H1 (cell line): Measurements from ENCODE around the gene KLF7. TPM values are rescaled to one million over a fixed set of nuclear protein-coding genes. Genes with fewer than 3 reads are reported as not detected.

ENCODE experiments used
- CTCF ChIA-PET: fragments of 300-600 bp; sonication (Branson Sonifier 250); formaldehyde crosslinking; loops from one replicate; lab custom pipeline; 2021; ENCODE audit not compliant: partially characterized antibody; lab: Charles Lee
- POLR2A ChIA-PET: fragments of 300-600 bp; sonication (Branson Sonifier 250); formaldehyde crosslinking; loops from one replicate; lab custom pipeline; 2021; ENCODE audit warnings: inconsistent platforms; ENCODE audit not compliant: partially characterized antibody; lab: Charles Lee
- DNase-seq, 2 experiments: peaks; one replicate each; pipeline versions ENCODE4 v3.0.0 to v3.0.0-alpha.2; 2010 to 2022; ENCODE audit warnings: low spot score in 2 of 2, low read depth in 1 of 2, mixed read lengths in 1 of 2
- FAIRE-seq: peaks from 2 replicates; lab custom pipeline; 2011; peaks lifted over from hg19 to GRCh38; lab: Jason Lieb, UNC
- H2AFZ ChIP-seq: 2 replicates; pipeline ENCODE4 v1.8.1; 2012; ENCODE audit warnings: low read length, inconsistent platforms
- H2AK5ac ChIP-seq: 2 replicates; pipeline ENCODE4 v1.6.1; 2013; ENCODE audit warnings: low read depth, low read length
- H2BK120ac ChIP-seq: replicated peaks from 2 replicates; pipeline ENCODE3; 2013; ENCODE audit warnings: low read depth, low read length, inconsistent platforms
- H2BK12ac ChIP-seq: 2 replicates; pipeline ENCODE4 v1.6.1; 2013; ENCODE audit warnings: low read depth, low read length
- H2BK15ac ChIP-seq: 2 replicates; pipeline ENCODE4 v1.6.1; 2013; ENCODE audit warnings: low read length
- H2BK20ac ChIP-seq: 2 replicates; pipeline ENCODE4 v1.6.1; 2013; ENCODE audit warnings: low read length
- H2BK5ac ChIP-seq: 2 replicates; pipeline ENCODE4 v1.6.1; 2013; ENCODE audit warnings: low read depth, low read length
- H3K14ac ChIP-seq: 2 replicates; pipeline ENCODE4 v1.6.1; 2013; ENCODE audit warnings: inconsistent platforms; ENCODE audit not compliant: insufficient read length
- H3K18ac ChIP-seq: 2 replicates; pipeline ENCODE4 v1.6.1; 2013; ENCODE audit warnings: low read length; ENCODE audit errors: extremely low read depth
- H3K23ac ChIP-seq: 2 replicates; pipeline ENCODE4 v1.6.1; 2013; ENCODE audit warnings: inconsistent platforms; ENCODE audit not compliant: insufficient read length
- H3K23me2 ChIP-seq: 2 replicates; pipeline ENCODE4 v1.6.1; 2013; ENCODE audit warnings: low read depth, low read length
- H3K27ac ChIP-seq: 2 replicates; pipeline ENCODE4 v1.6.1; 2011; ENCODE audit warnings: low read depth, low read length, inconsistent platforms
- H3K27me3 ChIP-seq, 4 experiments: replicated peaks in 1 of 4; 1 replicate in 1 of 4; 2 replicates in 3 of 4; pipeline versions ENCODE4 v1.6.1 to v1.8.1; 2011 to 2013; ENCODE audit warnings: low read length in 3 of 4, mild to moderate bottlenecking in 3 of 4, inconsistent platforms in 2 of 4, mixed read lengths in 2 of 4, moderate library complexity in 1 of 4; ENCODE audit not compliant: control insufficient read depth in 3 of 4, insufficient read depth in 3 of 4; ENCODE audit errors: extremely low read depth in 1 of 4
- H3K36me3 ChIP-seq, 4 experiments: 2 replicates each; pipeline versions ENCODE4 v1.6.1 to v1.8.1; 2011 to 2013; ENCODE audit warnings: mild to moderate bottlenecking in 4 of 4, low read length in 3 of 4, moderate library complexity in 2 of 4, control low read depth in 1 of 4, inconsistent platforms in 1 of 4; ENCODE audit not compliant: insufficient read depth in 4 of 4, control insufficient read depth in 2 of 4
- H3K4ac ChIP-seq: replicated peaks from 2 replicates; pipeline ENCODE3; 2013; ENCODE audit warnings: low read length, low read depth, mixed read lengths, inconsistent platforms; ENCODE audit not compliant: insufficient read length
- H3K4me1 ChIP-seq, 4 experiments: replicated peaks in 1 of 4; 1 replicate in 1 of 4; 2 replicates in 3 of 4; pipeline versions ENCODE4 v1.6.1 to v1.8.1; 2011 to 2013; ENCODE audit warnings: low read length in 3 of 4, inconsistent platforms in 2 of 4, mixed read lengths in 1 of 4; ENCODE audit not compliant: insufficient read depth in 4 of 4, control insufficient read depth in 3 of 4
- H3K4me2 ChIP-seq, 2 experiments: 2 replicates each; pipeline versions ENCODE4 v1.6.1 to v1.8.1; 2011 to 2013; ENCODE audit warnings: low read depth in 2 of 2, low read length in 2 of 2, control low read depth in 1 of 2, inconsistent platforms in 1 of 2, mild to moderate bottlenecking in 1 of 2; ENCODE audit not compliant: insufficient read depth in 1 of 2
- H3K4me3 ChIP-seq, 4 experiments: fragments of 200-600, 300-600 bp in 1 of 4; sonication (generic), shearing (Covaris generic), sonication (Bioruptor Twin) in 1 of 4; 2 replicates each; pipeline versions ENCODE4 v1.5.1 to v1.8.1; 2011 to 2016; ENCODE audit warnings: low read length in 4 of 4, low read depth in 3 of 4, control low read depth in 2 of 4, inconsistent platforms in 2 of 4, mild to moderate bottlenecking in 2 of 4, mixed read lengths in 1 of 4, moderate library complexity in 1 of 4; ENCODE audit not compliant: insufficient read depth in 2 of 4; ENCODE audit errors: extremely low read depth in 1 of 4
- H3K56ac ChIP-seq: replicated peaks from 2 replicates; pipeline ENCODE3; 2013; ENCODE audit warnings: low read depth, mild to moderate bottlenecking, mixed read lengths, low read length, inconsistent platforms; ENCODE audit not compliant: insufficient read length
- H3K79me1 ChIP-seq: 2 replicates; pipeline ENCODE4 v1.6.1; 2013; ENCODE audit warnings: low read depth, low read length, control low read depth
- H3K79me2 ChIP-seq, 2 experiments: 2 replicates each; pipeline versions ENCODE4 v1.6.1 to v1.8.1; 2012 to 2013; ENCODE audit warnings: low read length in 2 of 2, mild to moderate bottlenecking in 2 of 2, inconsistent platforms in 1 of 2; ENCODE audit not compliant: insufficient read depth in 2 of 2, control insufficient read depth in 1 of 2
- H3K9ac ChIP-seq, 4 experiments: replicated peaks in 1 of 4; 1 replicate in 1 of 4; 2 replicates in 3 of 4; pipeline versions ENCODE4 v1.6.1 to v1.8.1; 2011 to 2013; ENCODE audit warnings: low read depth in 3 of 4, low read length in 3 of 4, control low read depth in 2 of 4, mild to moderate bottlenecking in 2 of 4, moderate library complexity in 2 of 4, inconsistent platforms in 1 of 4; ENCODE audit errors: extremely low read depth in 1 of 4
- H3K9me3 ChIP-seq, 2 experiments: 2 replicates each; pipeline versions ENCODE4 v1.6.1 to v1.8.1; 2012 to 2013; ENCODE audit warnings: mild to moderate bottlenecking in 2 of 2, moderate library complexity in 2 of 2, control low read depth in 1 of 2, inconsistent platforms in 1 of 2, low read depth in 1 of 2, low read length in 1 of 2, mixed read lengths in 1 of 2; ENCODE audit not compliant: insufficient read depth in 2 of 2
- H4K20me1 ChIP-seq, 2 experiments: replicated peaks in 1 of 2; 2 replicates each; pipeline versions ENCODE3 to v1.8.1; 2011 to 2013; ENCODE audit warnings: inconsistent platforms in 2 of 2, low read length in 2 of 2, mild to moderate bottlenecking in 1 of 2; ENCODE audit not compliant: insufficient read depth in 2 of 2, control insufficient read depth in 1 of 2
- H4K5ac ChIP-seq: 2 replicates; pipeline ENCODE4 v1.6.1; 2013; ENCODE audit warnings: low read length, low read depth, mixed read lengths, inconsistent platforms; ENCODE audit not compliant: insufficient read length
- H4K8ac ChIP-seq: 2 replicates; pipeline ENCODE4 v1.8.0; 2013; ENCODE audit warnings: mild to moderate bottlenecking, moderate library complexity, low read length, inconsistent platforms; ENCODE audit not compliant: insufficient read depth; ENCODE audit errors: extremely low read depth
- H4K91ac ChIP-seq: replicated peaks from 2 replicates; pipeline ENCODE3; 2013; ENCODE audit warnings: low read length, mixed read lengths, inconsistent platforms; ENCODE audit not compliant: insufficient read length
- ATF2 ChIP-seq: IDR thresholded peaks from 2 replicates; pipeline ENCODE4 v1.6.1; 2012; ENCODE audit warnings: low read length, inconsistent platforms
- CHD1 ChIP-seq: IDR thresholded peaks from 2 replicates; pipeline ENCODE4 v1.6.1; 2012; ENCODE audit warnings: low read depth, low read length, improper control_type of control experiment
- CREB1 ChIP-seq: IDR thresholded peaks from 2 replicates; pipeline ENCODE4 v1.6.1; 2012; ENCODE audit warnings: inconsistent platforms
- EGR1 ChIP-seq: IDR thresholded peaks from 2 replicates; pipeline ENCODE4 v1.6.1; 2011; ENCODE audit warnings: low read depth, low read length, borderline replicate concordance
- GTF2F1 ChIP-seq: IDR thresholded peaks from 2 replicates; pipeline ENCODE4 v1.6.1; 2012; ENCODE audit warnings: low read depth, low read length, improper control_type of control experiment, borderline replicate concordance
- HDAC2 ChIP-seq, 2 experiments: fragments of 300-600 bp in 1 of 2; sonication (generic) in 1 of 2; IDR thresholded peaks; 2 replicates each; pipeline ENCODE4 v1.6.1; 2011 to 2012; ENCODE audit warnings: low read depth in 2 of 2, low read length in 2 of 2, mild to moderate bottlenecking in 2 of 2, moderate library complexity in 2 of 2, borderline replicate concordance in 1 of 2, inconsistent platforms in 1 of 2
- JUN ChIP-seq: IDR thresholded peaks from 2 replicates; pipeline ENCODE4 v1.6.1; 2011; ENCODE audit warnings: low read depth, mild to moderate bottlenecking, improper control_type of control experiment, low read length
- JUND ChIP-seq: IDR thresholded peaks from 2 replicates; pipeline ENCODE4 v1.6.1; 2011; ENCODE audit warnings: mild to moderate bottlenecking, improper control_type of control experiment, low read length
- KDM5A ChIP-seq: fragments of 200-600 bp; IDR thresholded peaks from 2 replicates; pipeline ENCODE4 v1.7.1; 2012; ENCODE audit warnings: mild to moderate bottlenecking, low read length, inconsistent platforms, mixed read lengths
- PHF8 ChIP-seq: fragments of 200-600 bp; sonication (generic); conservative IDR thresholded peaks from 2 replicates; pipeline ENCODE4 v1.7.1; 2012; ENCODE audit warnings: low read depth, mild to moderate bottlenecking, inconsistent platforms, low read length, moderate library complexity
- SUZ12 ChIP-seq: fragments of 200-600 bp; sonication (generic); IDR thresholded peaks from 2 replicates; pipeline ENCODE4 v1.6.1; 2012; ENCODE audit warnings: mild to moderate bottlenecking, inconsistent platforms, low read length, moderate library complexity, mixed read lengths
- polyA plus RNA-seq, 7 experiments: library from polyadenylated mRNA; depleted of rRNA in 3 of 7; stranded (reverse) in 5 of 7; unstranded in 2 of 7; fragments of >200 nt in 5 of 7; fragments of 200-250 nt in 2 of 7; gene quantifications; 1 replicate in 5 of 7; 2 replicates in 1 of 7; 4 replicates in 1 of 7; pipeline versions ENCODE4 v1.2.1 to v1.2.3, GENCODE V29; 2011 to 2013; ENCODE audit warnings: missing spikeins in 2 of 7, mixed read lengths in 2 of 7
- total RNA-seq: library from RNA; stranded (reverse); fragmentation: NEBNext Ultra II Directional; extraction: Animal tissue kit (Norgen Biotek cat#: 25700); gene quantifications from 2 replicates; pipeline ENCODE4 v1.2.1, GENCODE V29; 2021
- TF ChIP-seq, protein P1 (sequence below): IDR thresholded peaks from 2 replicates; pipeline ENCODE4 v1.6.1; 2012; ENCODE audit warnings: inconsistent platforms

Gene KLF7
- total and polyA plus RNA-seq, 2 of the 8 experiments (the other 6 are each of a cell fraction or from before 2014, with no cell fraction given) = 9.6 to 23.3 TPM

- Histone ChIP-seq H3K79me2 (peaks cover 0 to 4% of the 10 kb centered on the region in 2 experiments; a peak in 1 of 4 replicates), H3K9ac (no peak overlapping the region)
- CTCF ChIA-PET = interaction anchor here (1.2 kb wide), 1 partner anchor 359 kb away, joined by 3 read pairs; no protein-coding TSS in a partner anchor
- TF ChIP-seq JUN = no peak
- no peak for TF ChIP-seq PHF8
- TF ChIP-seq, protein P1, sequence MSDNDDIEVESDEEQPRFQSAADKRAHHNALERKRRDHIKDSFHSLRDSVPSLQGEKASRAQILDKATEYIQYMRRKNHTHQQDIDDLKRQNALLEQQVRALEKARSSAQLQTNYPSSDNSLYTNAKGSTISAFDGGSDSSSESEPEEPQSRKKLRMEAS = no peak
- no peak for TF ChIP-seq JUND
- TF ChIP-seq KDM5A = no peak
- TF ChIP-seq EGR1 = no peak
- TF ChIP-seq SUZ12 = no peak
- TF ChIP-seq CHD1 = no peak
- TF ChIP-seq ATF2 = no peak
- no peak for TF ChIP-seq GTF2F1
- TF ChIP-seq CREB1 = no peak
- no peak for TF ChIP-seq HDAC2 (IDR thresholded peaks at IDR 0.05; ENCODE audit: borderline replicate concordance in 1 of 2, low read depth in 2 of 2, low read length in 2 of 2)
Measured at GRCh38 chr2:207113414-207113813, 52.3 kb downstream of the KLF7 start.

More at GRCh38 chr2:207113414-207113813, 52.3 kb downstream of the KLF7 start:
- Histone ChIP-seq H4K91ac (no peak overlapping the region), H3K23me2 (no peaks in the 10 kb centered on the region), H3K36me3 (no peaks in the 10 kb centered on the region), H4K20me1 (no peaks in the 10 kb centered on the region), H2AK5ac (no peak overlapping the region), H4K8ac (no peak overlapping the region), H3K4me3 (no peak overlapping the region), H3K79me1 (no peaks in the 10 kb centered on the region), H4K5ac (no peak overlapping the region), H2BK5ac (no peak overlapping the region), H3K4ac (no peak overlapping the region), H3K27ac (no peak overlapping the region), H2BK120ac (no peak overlapping the region), H3K14ac (no peak overlapping the region), H2BK15ac (no peak overlapping the region), H2BK12ac (no peak overlapping the region), H3K4me2 (no peak overlapping the region), H3K4me1 (no peaks in the 10 kb centered on the region; a peak in 1 of 7 replicates), H2AFZ (no peak overlapping the region), H3K9me3 (no peaks in the 10 kb centered on the region), H3K23ac (no peak overlapping the region), H3K18ac (no peak overlapping the region), H3K56ac (no peak overlapping the region), H2BK20ac (no peak overlapping the region), H3K27me3 (no peaks in the 10 kb centered on the region)
- POLR2A ChIA-PET = no interaction called here
- FAIRE-seq = no peak
- no peak for DNase-seq
